Measurements from ENCODE around the gene EMC8.

GRCh38 chr16:85746460-85747215 lies 52.7 kb downstream of the EMC8 start:
- TF ChIP-seq CTCF (IDR thresholded peaks at IDR 0.05; ENCODE audit: low read depth, low read length) (no peak), EZH2phosphoT487 (IDR thresholded peaks at IDR 0.05; ENCODE audit: low read depth) (no peak)

Data from OCI-LY3 (cell line).